NB4 (cell line): ENCODE results near the gene PDE8B.

Source experiments
- DNase-seq: peaks from one replicate; pipeline ENCODE4 v3.0.0; 2010; ENCODE audit warnings: low read depth
- H3K4me3 ChIP-seq: one replicate; pipeline ENCODE4 v1.5.1; 2011; ENCODE audit warnings: mild to moderate bottlenecking, low read depth, low read length, moderate library complexity
- CTCF ChIP-seq: IDR thresholded peaks from one replicate; pipeline ENCODE4 v1.5.1; 2012; ENCODE audit warnings: low read depth, low read length
- MYC ChIP-seq: IDR thresholded peaks from 2 replicates; pipeline ENCODE4 v1.6.1; 2011; ENCODE audit warnings: low read depth, low read length
- POLR2A ChIP-seq: IDR thresholded peaks from 2 replicates; pipeline ENCODE4 v1.6.1; 2011; ENCODE audit warnings: mild to moderate bottlenecking; ENCODE audit not compliant: insufficient read length; ENCODE audit errors: extremely low read depth
- TF ChIP-seq, protein P1 (sequence below): IDR thresholded peaks from 2 replicates; pipeline ENCODE4 v1.6.1; 2011; ENCODE audit warnings: low read depth, low read length

PDE8B gene

DNA sequence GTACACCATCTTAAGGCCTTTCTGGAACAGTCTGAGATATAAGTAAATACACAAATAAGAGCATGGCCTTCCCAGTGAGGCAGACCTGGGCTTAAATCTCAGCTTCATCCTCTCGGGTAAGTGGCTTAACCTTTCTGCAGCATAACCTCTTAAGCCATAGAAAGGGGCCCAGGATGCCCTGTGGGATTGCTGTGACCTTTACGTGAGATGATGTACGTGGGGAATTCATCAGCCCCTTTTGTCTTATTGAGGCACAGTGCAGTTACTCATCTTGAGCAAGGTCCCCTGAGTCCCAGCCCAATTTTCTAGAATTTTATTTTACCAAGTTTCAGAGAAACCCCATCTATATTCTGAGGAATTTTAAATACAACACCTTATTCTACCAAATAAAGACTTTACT lies 92.2 kb downstream of the PDE8B start:
- no peak overlapping the region for H3K4me3 ChIP-seq
- DNase-seq = no peak
- TF ChIP-seq CTCF (no peak), POLR2A (no peak), MYC (no peak)
- TF ChIP-seq, protein P1, sequence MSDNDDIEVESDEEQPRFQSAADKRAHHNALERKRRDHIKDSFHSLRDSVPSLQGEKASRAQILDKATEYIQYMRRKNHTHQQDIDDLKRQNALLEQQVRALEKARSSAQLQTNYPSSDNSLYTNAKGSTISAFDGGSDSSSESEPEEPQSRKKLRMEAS = no peak

DNA sequence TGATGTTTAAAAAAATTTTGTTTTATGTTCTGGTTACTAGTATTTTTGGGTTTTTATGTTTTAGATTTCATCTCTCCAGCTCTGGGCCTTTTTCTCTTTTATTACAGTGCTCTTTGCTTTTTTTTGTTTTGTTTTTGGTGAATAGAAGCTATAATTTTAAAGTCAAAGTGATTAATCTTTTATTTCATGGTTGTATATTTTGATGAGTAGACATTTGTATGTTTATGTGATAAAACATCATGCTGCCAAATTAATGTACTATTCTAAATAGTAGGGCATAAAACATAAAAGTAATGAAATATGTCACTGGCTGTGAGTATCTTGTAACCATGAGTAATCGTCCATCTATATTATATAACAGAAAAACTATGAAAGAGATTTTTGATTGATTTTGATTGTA lies 93.9 kb downstream of the PDE8B start:
- H3K4me3 ChIP-seq = no peak overlapping the region
- TF ChIP-seq MYC (no peak), POLR2A (no peak)
- TF ChIP-seq, protein P1 = no peak
- no peak for DNase-seq

GRCh38 chr5:77305222-77305846 lies 94.9 kb downstream of the PDE8B start:
- TF ChIP-seq CTCF = no peak
- TF ChIP-seq, protein P1 = no peak
- no peak overlapping the region for H3K4me3 ChIP-seq
- no peak for DNase-seq

DNA sequence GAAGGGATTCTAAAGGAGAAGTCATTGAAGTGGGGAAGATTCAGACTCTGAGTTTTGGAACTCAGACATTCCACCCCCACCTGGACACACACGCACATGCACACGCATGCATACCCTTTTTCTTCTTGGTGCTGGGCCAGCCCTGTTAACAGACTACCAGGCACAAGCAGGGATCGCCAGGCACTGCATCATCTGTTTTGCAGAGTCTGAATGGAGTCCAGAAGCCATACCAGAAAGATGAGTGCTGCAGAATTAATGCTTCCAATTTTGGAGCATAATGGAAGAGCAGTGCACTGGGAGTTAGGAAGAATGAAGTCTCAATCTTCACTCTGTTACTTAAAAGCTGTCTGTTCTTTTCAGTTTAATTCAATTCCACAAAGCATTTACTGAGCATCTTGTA lies 95.5 kb downstream of the PDE8B start:
- TF ChIP-seq, protein P1 = no peak
- no peak for TF ChIP-seq CTCF
- TF ChIP-seq POLR2A = no peak
- no peak for TF ChIP-seq MYC
- no peak overlapping the region for H3K4me3 ChIP-seq
- DNase-seq = no peak

DNA sequence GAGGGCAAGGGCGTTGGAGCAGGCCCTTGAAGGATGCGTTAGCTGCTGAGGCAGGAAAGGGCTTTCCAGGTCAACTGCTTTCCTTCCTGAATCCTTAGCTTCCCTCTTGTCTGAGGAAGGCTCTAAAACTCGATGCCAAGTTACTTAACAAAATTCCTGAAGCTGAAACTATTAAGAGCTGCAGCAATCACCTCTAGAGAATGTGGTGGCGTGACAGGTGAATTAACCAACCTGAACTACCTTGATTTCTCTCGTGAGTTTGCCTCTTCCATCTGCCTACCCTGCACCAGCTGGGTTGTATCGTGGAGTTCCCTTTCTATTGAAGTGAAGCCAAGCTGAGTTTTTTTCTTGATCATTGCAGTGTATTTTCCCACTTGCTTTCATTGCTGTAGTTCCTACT lies 96.1 kb downstream of the PDE8B start:
- TF ChIP-seq, protein P1 = no peak
- no peak for TF ChIP-seq POLR2A
- TF ChIP-seq CTCF = no peak
- no peak for TF ChIP-seq MYC
- DNase-seq = no peak
- no peak overlapping the region for H3K4me3 ChIP-seq

GRCh38 chr5:77308154-77308960 lies 97.9 kb downstream of the PDE8B start:
- TF ChIP-seq CTCF = no peak
- TF ChIP-seq, protein P1 = no peak
- no peak for TF ChIP-seq MYC
- TF ChIP-seq POLR2A = no peak
- no peak overlapping the region for H3K4me3 ChIP-seq
- DNase-seq = peak; percentile 11
